HG03108 (cell line): ENCODE measurements around the gene ADGRD1.

Experiments
- ATAC-seq: cut with Tn5 transposase; IDR thresholded peaks from one replicate; pipeline ENCODE4 v1.9.1; 2021; ENCODE audit warnings: moderate library complexity; ENCODE audit not compliant: unreplicated experiment

ADGRD1 gene

GRCh38 chr12:130965214-130965613, 11.5 kb downstream of the ADGRD1 start:
- no peak for ATAC-seq

- ATAC-seq: no peak
Observed at GRCh38 chr12:130965668-130966067, 12.0 kb downstream of the ADGRD1 start.

GRCh38 chr12:130966443-130967030, 12.8 kb downstream of the ADGRD1 start:
- no peak for ATAC-seq

- ATAC-seq: no peak
Observed at GRCh38 chr12:130967636-130968035, 13.9 kb downstream of the ADGRD1 start.

GRCh38 chr12:130968611-130969010, 14.9 kb downstream of the ADGRD1 start:
- no peak for ATAC-seq

- ATAC-seq: no peak
Observed at GRCh38 chr12:130969223-130969622, 15.5 kb downstream of the ADGRD1 start.

GRCh38 chr12:130970165-130970907, 16.6 kb downstream of the ADGRD1 start:
- ATAC-seq: peak; percentile 71

GRCh38 chr12:130970908-130971233, 17.2 kb downstream of the ADGRD1 start:
- ATAC-seq: no peak

- no peak for ATAC-seq
Observed at GRCh38 chr12:130971925-130972585, 18.3 kb downstream of the ADGRD1 start.

- no peak for ATAC-seq
Observed at GRCh38 chr12:130972586-130972950, 18.9 kb downstream of the ADGRD1 start.

GRCh38 chr12:130973109-130973508, 19.4 kb downstream of the ADGRD1 start:
- ATAC-seq: no peak

- no peak for ATAC-seq
Observed at GRCh38 chr12:130973906-130974305, 20.2 kb downstream of the ADGRD1 start.

GRCh38 chr12:130975116-130975515, 21.4 kb downstream of the ADGRD1 start:
- ATAC-seq: no peak

GRCh38 chr12:130976171-130976720, 22.5 kb downstream of the ADGRD1 start:
- ATAC-seq: no peak

- no peak for ATAC-seq
Observed at GRCh38 chr12:130977046-130977742, 23.5 kb downstream of the ADGRD1 start.

- ATAC-seq: no peak
Observed at GRCh38 chr12:130977743-130978095, 24.0 kb downstream of the ADGRD1 start.

- ATAC-seq: no peak
Observed at GRCh38 chr12:130978785-130979184, 25.1 kb downstream of the ADGRD1 start.

- no peak for ATAC-seq
Observed at GRCh38 chr12:130981074-130981742, 27.5 kb downstream of the ADGRD1 start.

- ATAC-seq: no peak
Observed at GRCh38 chr12:130981911-130982310, 28.2 kb downstream of the ADGRD1 start.

GRCh38 chr12:130982565-130983225, 29.0 kb downstream of the ADGRD1 start:
- no peak for ATAC-seq
